ENCODE results near the gene PHLDA1.

Gene PHLDA1

GRCh38 chr12:76003355-76003638 is 28.3 kb downstream of the PHLDA1 start:
- no peak overlapping the region for H3K27ac ChIP-seq
- TF ChIP-seq ZFX (IDR thresholded peaks at IDR 0.05), result no peak
- no peak for TF ChIP-seq CTCF (conservative IDR thresholded peaks at IDR 0.05)

GRCh38 chr12:76002598-76003354 is 28.8 kb downstream of the PHLDA1 start:
- TF ChIP-seq CTCF (conservative IDR thresholded peaks at IDR 0.05) (no peak), ZFX (IDR thresholded peaks at IDR 0.05) (no peak)
- H3K27ac ChIP-seq, result no peak overlapping the region

GRCh38 chr12:75998292-75999063 is 33.1 kb downstream of the PHLDA1 start:
- TF ChIP-seq ZFX (IDR thresholded peaks at IDR 0.05) (no peak), CTCF (conservative IDR thresholded peaks at IDR 0.05) (no peak)
- H3K27ac ChIP-seq, result no peak overlapping the region

- H3K27ac ChIP-seq, result no peak overlapping the region
- TF ChIP-seq ZFX (IDR thresholded peaks at IDR 0.05) (no peak), CTCF (conservative IDR thresholded peaks at IDR 0.05) (no peak)
Measured at GRCh38 chr12:75997658-75998057, 33.9 kb downstream of the PHLDA1 start.

- no peak for TF ChIP-seq ZFX (IDR thresholded peaks at IDR 0.05)
- no peak for TF ChIP-seq CTCF (conservative IDR thresholded peaks at IDR 0.05)
- no peak overlapping the region for H3K27ac ChIP-seq
Measured at GRCh38 chr12:75996861-75997447, 34.6 kb downstream of the PHLDA1 start.

GRCh38 chr12:75995691-75996090 is 35.9 kb downstream of the PHLDA1 start:
- TF ChIP-seq ZFX (IDR thresholded peaks at IDR 0.05) (no peak), CTCF (conservative IDR thresholded peaks at IDR 0.05) (no peak)
- no peak overlapping the region for H3K27ac ChIP-seq
